ENCODE results near the gene KIF1A. TPM values are rescaled to one million over a fixed set of nuclear protein-coding genes. Genes with fewer than 3 reads are reported as not detected.

Gene KIF1A
- total RNA-seq, 1 donor from 2014 or later = 69.2 TPM

DNA sequence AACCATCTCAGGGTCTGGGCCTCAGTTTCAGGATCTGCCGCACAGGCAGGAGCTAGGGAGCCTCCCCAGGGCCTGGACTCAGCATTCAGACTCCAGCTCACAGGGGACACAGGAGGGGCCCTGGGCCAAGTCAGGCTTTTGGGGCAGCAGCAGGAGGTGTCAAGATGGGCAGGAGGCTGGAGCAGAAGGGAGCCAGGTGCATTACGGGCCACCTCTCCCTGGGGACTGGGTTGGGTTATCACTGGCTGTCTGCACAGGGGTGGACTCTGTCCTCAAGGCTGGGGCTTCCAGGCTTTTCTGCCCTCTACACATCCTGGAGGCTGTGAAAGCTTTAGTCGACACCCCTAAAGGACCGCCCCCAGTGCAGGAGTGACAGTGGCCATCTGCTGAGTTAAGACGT, 108.3 kb downstream of the KIF1A start:
- TF ChIP-seq, protein P1, sequence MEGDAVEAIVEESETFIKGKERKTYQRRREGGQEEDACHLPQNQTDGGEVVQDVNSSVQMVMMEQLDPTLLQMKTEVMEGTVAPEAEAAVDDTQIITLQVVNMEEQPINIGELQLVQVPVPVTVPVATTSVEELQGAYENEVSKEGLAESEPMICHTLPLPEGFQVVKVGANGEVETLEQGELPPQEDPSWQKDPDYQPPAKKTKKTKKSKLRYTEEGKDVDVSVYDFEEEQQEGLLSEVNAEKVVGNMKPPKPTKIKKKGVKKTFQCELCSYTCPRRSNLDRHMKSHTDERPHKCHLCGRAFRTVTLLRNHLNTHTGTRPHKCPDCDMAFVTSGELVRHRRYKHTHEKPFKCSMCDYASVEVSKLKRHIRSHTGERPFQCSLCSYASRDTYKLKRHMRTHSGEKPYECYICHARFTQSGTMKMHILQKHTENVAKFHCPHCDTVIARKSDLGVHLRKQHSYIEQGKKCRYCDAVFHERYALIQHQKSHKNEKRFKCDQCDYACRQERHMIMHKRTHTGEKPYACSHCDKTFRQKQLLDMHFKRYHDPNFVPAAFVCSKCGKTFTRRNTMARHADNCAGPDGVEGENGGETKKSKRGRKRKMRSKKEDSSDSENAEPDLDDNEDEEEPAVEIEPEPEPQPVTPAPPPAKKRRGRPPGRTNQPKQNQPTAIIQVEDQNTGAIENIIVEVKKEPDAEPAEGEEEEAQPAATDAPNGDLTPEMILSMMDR (conservative IDR thresholded peaks at IDR 0.05; ENCODE audit: low read depth, low read length) = no peak
- H3K4me3 ChIP-seq (ENCODE audit: low read depth, low read length) = no peak overlapping the region
- no peak for DNase-seq (ENCODE audit: low read depth)

DNA sequence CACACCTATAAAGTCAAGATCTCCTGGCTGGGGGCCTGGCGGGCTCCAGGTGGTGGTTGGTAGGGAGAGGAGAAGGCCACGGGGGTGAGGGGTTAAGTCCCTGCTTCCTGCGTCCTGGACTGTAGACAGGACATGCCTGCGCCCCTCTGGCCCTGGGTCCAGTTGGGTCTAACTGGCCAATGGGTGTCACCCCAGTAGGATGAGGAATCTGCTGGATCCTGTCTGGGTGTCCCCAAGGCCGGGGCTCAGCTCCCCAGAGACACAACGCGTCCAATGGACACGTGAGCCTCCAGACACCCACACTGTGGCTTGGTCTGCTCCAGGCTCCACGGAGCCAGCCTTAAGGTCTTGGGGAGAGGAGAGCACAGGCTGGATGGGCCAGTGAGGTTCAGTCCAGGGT, 108.7 kb downstream of the KIF1A start:
- TF ChIP-seq, protein P1 (conservative IDR thresholded peaks at IDR 0.05; ENCODE audit: low read depth, low read length) = no peak
- DNase-seq (ENCODE audit: low read depth) = no peak
- no peak overlapping the region for H3K4me3 ChIP-seq (ENCODE audit: low read depth, low read length)

DNA sequence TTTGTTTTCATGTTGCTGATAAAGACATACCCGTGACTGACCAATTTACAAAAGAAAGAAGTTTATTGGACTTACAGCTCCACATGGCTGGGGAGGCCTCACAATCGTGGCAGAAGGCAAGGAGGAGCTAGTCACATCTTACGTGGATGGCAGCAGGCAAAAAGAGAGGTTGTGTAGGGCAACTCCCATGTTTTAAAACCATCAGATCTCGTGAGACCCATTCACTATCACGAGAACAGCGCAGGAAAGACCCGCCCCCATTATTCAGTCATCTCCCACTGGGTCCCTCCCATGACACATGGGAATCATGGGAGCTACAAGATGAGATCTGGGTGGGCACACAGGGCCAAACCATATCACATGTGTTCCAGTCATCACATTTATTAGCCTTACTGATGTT, 111.6 kb downstream of the KIF1A start:
- no peak for DNase-seq (ENCODE audit: low read depth)
- no peak overlapping the region for H3K4me3 ChIP-seq (ENCODE audit: low read depth, low read length)
- TF ChIP-seq, protein P1 (conservative IDR thresholded peaks at IDR 0.05; ENCODE audit: low read depth, low read length) = no peak

DNA sequence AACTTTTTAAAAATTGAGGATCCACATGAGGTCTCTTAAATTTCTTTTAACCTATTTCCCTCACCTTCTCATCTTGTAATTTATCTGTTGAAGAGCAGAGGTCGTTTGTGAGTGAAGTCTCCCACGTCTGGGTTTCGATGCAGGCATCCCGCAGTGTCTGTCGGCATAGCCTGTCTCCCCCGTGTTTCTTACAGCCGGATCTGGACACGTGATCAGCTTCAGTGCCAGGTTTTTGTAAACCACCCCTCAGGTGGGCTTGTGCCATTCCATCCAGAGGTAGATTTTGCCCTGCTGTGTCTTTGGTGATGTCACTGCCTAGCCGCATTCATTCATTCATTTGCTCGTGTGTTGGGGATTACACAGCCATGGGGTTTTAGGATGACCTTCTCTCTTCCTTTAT, 112.2 kb downstream of the KIF1A start:
- TF ChIP-seq, protein P1 (conservative IDR thresholded peaks at IDR 0.05; ENCODE audit: low read depth, low read length) = no peak
- no peak for DNase-seq (ENCODE audit: low read depth)
- H3K4me3 ChIP-seq (ENCODE audit: low read depth, low read length) = no peak overlapping the region

DNA sequence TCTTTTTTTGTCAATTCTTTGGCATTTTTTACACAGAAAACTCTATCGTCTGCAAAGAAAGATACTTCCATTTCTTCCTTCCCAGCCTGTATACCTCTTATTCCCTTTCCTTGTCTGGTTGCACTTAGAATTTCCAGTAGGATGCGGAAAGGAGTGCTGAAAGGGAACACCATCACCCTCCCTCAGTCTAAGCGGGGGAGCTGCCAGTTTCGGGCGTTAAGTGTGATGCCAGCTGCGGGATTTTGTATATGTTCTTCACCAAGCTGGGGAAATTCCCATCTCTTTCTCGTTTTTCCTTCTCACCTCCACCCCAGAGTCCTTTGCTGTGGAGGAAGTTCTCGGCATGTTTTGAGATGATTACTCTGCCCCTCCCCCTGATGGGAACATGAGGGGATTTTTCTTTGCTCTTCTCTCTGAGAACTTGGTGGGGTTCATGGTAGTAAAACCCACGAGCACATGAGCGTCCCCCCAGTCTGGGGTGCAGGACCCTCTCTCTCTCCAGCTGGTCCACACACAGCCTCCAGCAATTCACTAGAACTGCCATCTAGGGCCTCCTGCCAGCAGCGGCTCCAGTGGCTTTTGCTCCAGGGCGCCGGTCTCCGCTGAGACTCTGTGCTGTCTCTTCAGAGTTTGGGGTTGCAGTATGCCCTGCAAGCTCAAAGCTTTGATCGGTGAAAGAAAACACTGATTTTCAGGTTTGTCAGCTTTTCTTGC, 112.8 kb downstream of the KIF1A start:
- no peak for DNase-seq (ENCODE audit: low read depth)
- TF ChIP-seq, protein P1 (conservative IDR thresholded peaks at IDR 0.05; ENCODE audit: low read depth, low read length) = no peak
- H3K4me3 ChIP-seq (ENCODE audit: low read depth, low read length) = no peak overlapping the region

DNA sequence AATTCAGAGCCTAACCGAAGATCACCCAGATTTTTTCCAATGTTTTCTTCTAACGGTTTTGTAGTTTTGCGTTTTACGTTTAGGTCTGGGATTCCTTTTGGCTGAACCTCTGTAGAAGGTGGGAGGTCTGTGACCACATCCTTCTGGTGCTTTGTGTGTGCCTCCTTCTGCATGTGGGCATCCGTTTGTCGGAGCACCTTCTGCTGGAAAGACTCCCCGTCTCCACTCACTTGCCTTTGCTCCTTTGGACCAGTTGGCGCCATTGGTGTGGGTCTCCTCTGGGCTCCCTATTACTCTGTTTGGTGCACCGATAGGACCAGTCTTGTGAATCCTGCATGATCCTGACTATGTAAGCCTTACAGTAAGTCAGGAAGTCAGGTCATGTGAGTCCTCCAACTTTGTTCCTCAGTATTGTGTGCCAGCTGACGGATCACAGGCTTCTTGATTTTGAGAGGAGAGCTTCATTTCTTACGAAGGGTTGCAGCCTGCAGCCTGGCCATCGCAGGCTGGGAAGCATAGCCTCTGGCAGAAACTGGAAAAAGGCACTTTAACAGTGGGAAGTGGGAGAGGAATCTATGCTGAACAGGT, 114.7 kb downstream of the KIF1A start:
- no peak overlapping the region for H3K4me3 ChIP-seq (ENCODE audit: low read depth, low read length)
- DNase-seq (ENCODE audit: low read depth) = no peak
- TF ChIP-seq, protein P1 (conservative IDR thresholded peaks at IDR 0.05; ENCODE audit: low read depth, low read length) = no peak

DNA sequence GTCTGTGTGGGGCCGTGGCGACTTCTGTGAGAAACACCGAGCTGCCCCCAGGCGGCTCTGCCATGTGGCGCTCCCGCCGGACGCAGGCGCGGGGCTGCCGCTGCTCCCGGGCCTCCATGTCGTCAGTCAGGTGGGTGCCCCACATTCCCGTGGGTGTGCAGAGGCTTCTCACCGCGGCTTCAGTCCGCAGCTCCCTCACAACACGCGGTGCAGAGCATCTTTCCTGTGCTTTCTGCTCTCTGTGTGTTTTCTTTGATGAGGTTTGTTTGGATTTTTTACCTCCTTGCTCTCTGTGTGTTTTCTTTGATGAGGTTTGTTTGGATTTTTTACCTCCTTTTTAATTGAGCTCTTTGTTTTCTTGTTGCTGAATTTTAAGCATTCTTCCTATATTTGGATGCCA, 115.4 kb downstream of the KIF1A start:
- no peak for DNase-seq (ENCODE audit: low read depth)
- no peak overlapping the region for H3K4me3 ChIP-seq (ENCODE audit: low read depth, low read length)
- TF ChIP-seq, protein P1 (conservative IDR thresholded peaks at IDR 0.05; ENCODE audit: low read depth, low read length) = no peak

All from epithelial cell of proximal tubule (primary cell).